ENCODE data around the gene THNSL1.

DNA sequence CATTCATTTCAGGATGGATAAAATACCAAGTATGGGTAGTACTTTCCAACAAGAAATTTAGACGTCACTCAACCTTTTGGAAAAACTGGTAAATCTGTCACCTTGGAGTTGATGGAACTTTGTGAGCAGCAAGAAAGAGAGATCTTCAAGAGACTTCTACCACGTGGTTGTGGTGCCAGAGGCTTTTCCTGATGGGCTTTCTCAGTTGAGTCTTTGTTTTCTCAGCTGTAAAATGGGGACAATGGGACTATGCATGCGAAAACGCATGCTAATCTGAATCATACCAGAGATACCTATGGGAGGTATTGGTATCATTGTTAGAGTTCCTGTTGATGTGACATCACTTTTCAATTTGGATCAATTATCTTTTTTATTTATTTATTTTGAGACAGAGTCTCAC, 59.4 kb downstream of the THNSL1 start:
- TF ChIP-seq, protein P1, sequence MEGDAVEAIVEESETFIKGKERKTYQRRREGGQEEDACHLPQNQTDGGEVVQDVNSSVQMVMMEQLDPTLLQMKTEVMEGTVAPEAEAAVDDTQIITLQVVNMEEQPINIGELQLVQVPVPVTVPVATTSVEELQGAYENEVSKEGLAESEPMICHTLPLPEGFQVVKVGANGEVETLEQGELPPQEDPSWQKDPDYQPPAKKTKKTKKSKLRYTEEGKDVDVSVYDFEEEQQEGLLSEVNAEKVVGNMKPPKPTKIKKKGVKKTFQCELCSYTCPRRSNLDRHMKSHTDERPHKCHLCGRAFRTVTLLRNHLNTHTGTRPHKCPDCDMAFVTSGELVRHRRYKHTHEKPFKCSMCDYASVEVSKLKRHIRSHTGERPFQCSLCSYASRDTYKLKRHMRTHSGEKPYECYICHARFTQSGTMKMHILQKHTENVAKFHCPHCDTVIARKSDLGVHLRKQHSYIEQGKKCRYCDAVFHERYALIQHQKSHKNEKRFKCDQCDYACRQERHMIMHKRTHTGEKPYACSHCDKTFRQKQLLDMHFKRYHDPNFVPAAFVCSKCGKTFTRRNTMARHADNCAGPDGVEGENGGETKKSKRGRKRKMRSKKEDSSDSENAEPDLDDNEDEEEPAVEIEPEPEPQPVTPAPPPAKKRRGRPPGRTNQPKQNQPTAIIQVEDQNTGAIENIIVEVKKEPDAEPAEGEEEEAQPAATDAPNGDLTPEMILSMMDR (IDR thresholded peaks at IDR 0.05) = no peak
- no peak for TF ChIP-seq POLR2A (IDR thresholded peaks at IDR 0.05)
